ENCODE measurements around the gene PRR18. TPM values are rescaled to one million over a fixed set of nuclear protein-coding genes. Genes with fewer than 3 reads are reported as not detected.

Gene PRR18
- total and polyA plus RNA-seq, 11 donors: 0.07 to 0.12 (median 0.10) TPM; not detected in 5

GRCh38 chr6:166257911-166258318 is 50.3 kb downstream of the PRR18 start:
- WGBS, 4 donors: 58 to 76% (median 71%) methylated on average over 6 to 7 of the region's 7 CpGs
- no peak for TF ChIP-seq CTCF (IDR thresholded peaks at IDR 0.05)
- no peak for TF ChIP-seq POLR2A (IDR thresholded peaks at IDR 0.05)
- ATAC-seq: no peak
- no peak overlapping the region for H3K4me3 ChIP-seq
- intact Hi-C loops (cut with DNase I): no loop called here
- H3K27ac ChIP-seq: peak overlapping the region in 1 of 12 donors; percentile 91
- no peaks in the 10 kb centered on the region for H3K9me3 ChIP-seq
- H3K27me3 ChIP-seq: peaks cover 0 to 57% (median 23%) of the 10 kb centered on the region in 9 donors
- DNase-seq: no peak
- H3K36me3 ChIP-seq: no peaks in the 10 kb centered on the region
- peaks cover 0 to 44% (median 4%) of the 10 kb centered on the region in 12 donors for H3K4me1 ChIP-seq

Other genes starting within 250 kb of the PRR18 start
- under 1 TPM in 1 of 9 donors, not detected in 8; 0.25 TPM for gene TBXT, start 140.5 kb downstream of the PRR18 start, total RNA-seq
- gene TBXT, start 140.5 kb downstream of the PRR18 start, polyA plus RNA-seq: not detected
- 10 to 100 TPM; 16.8 to 30.8 (median 20.9) TPM for gene SFT2D1, start 34.2 kb upstream of the PRR18 start, total RNA-seq
- 10 to 100 TPM; 37.1 to 41.5 TPM for gene SFT2D1, start 34.2 kb upstream of the PRR18 start, polyA plus RNA-seq
- 100 to 1,000 TPM; 213 to 796 (median 542) TPM for gene MPC1, start 74.5 kb upstream of the PRR18 start, total RNA-seq
- 100 to 1,000 TPM; 310 to 655 TPM for gene MPC1, start 74.5 kb upstream of the PRR18 start, polyA plus RNA-seq

All from heart left ventricle (tissue), 16 donors.